ENCODE measurements around the gene BMP2K. TPM values are rescaled to one million over a fixed set of nuclear protein-coding genes. Genes with fewer than 3 reads are reported as not detected.

Gene BMP2K
- total and polyA plus RNA-seq, 4 donors = 4.4 to 138 (median 19.3) TPM

- TF ChIP-seq ZBTB33 (IDR thresholded peaks at IDR 0.05) = no peak
These were observed 134.5 kb downstream of the BMP2K start (continued) for GRCh38 chr4:78910612-78911011.

- H3K27me3 ChIP-seq (ENCODE audit: control insufficient read depth in 4 of 4, insufficient read depth in 4 of 4, low read length in 3 of 4) = no peaks in the 10 kb centered on the region
- no peak overlapping the region for H3K4me3 ChIP-seq (ENCODE audit: low read depth in 1 of 3, low read length in 3 of 3)
- H3K27ac ChIP-seq (ENCODE audit: low read depth in 1 of 2, low read length in 2 of 2) = no peak overlapping the region
- no peak overlapping the region for H3K9ac ChIP-seq (ENCODE audit: low read depth in 1 of 2, low read length in 2 of 2)
- H3K9me3 ChIP-seq (ENCODE audit: control insufficient read depth in 4 of 4, low read length in 3 of 4) = no peaks in the 10 kb centered on the region
- H3K36me3 ChIP-seq (ENCODE audit: control insufficient read depth in 4 of 4, insufficient read depth in 3 of 4, low read depth in 1 of 4, low read length in 3 of 4) = no peaks in the 10 kb centered on the region
- DNase-seq (ENCODE audit: low spot score) = no peak
- TF ChIP-seq MAX (IDR thresholded peaks at IDR 0.05) = no peak
- TF ChIP-seq ATF3 (IDR thresholded peaks at IDR 0.05) = no peak
- peaks cover 0 to 8% (median 1%) of the 10 kb centered on the region in 4 donors for H3K4me1 ChIP-seq (ENCODE audit: control insufficient read depth in 4 of 4, insufficient read depth in 4 of 4, low read length in 3 of 4)
- WGBS = 96% methylated on average over 4 of the region's 4 CpGs
These were observed 146.1 kb downstream of the BMP2K start for GRCh38 chr4:78922207-78922606.

- H3K9me3 ChIP-seq (ENCODE audit: control insufficient read depth in 4 of 4, low read length in 3 of 4) = no peaks in the 10 kb centered on the region
- H3K9ac ChIP-seq (ENCODE audit: low read depth in 1 of 2, low read length in 2 of 2) = peak overlapping the region; percentile 67 to 80
- peak overlapping the region; percentile 31 to 58 for H3K27ac ChIP-seq (ENCODE audit: low read depth in 1 of 2, low read length in 2 of 2)
- DNase-seq (ENCODE audit: low spot score) = no peak
- H3K4me1 ChIP-seq (ENCODE audit: control insufficient read depth in 4 of 4, insufficient read depth in 4 of 4, low read length in 3 of 4) = peaks cover 0 to 8% (median 1%) of the 10 kb centered on the region in 4 donors
- H3K36me3 ChIP-seq (ENCODE audit: control insufficient read depth in 4 of 4, insufficient read depth in 3 of 4, low read depth in 1 of 4, low read length in 3 of 4) = no peaks in the 10 kb centered on the region
- H3K4me3 ChIP-seq (ENCODE audit: low read depth in 1 of 3, low read length in 3 of 3) = peak overlapping the region; percentile 46 to 73 (median 73)
- TF ChIP-seq GABPA (IDR thresholded peaks at IDR 0.05 in 1 of 2, conservative IDR thresholded peaks at IDR 0.05 in 1 of 2) (no peak), CTCF (IDR thresholded peaks at IDR 0.05; ENCODE audit: low read depth, low read length, missing input control) (peak; percentile 18), REST (IDR thresholded peaks at IDR 0.05) (no peak), HNF4A (conservative IDR thresholded peaks at IDR 0.05) (peak; percentile 64 to 69), RXRA (IDR thresholded peaks at IDR 0.05) (no peak), YY1 (IDR thresholded peaks at IDR 0.05) (no peak), MAX (IDR thresholded peaks at IDR 0.05) (no peak), ZBTB33 (IDR thresholded peaks at IDR 0.05) (no peak), TAF1 (conservative IDR thresholded peaks at IDR 0.05) (no peak), NR2F2 (IDR thresholded peaks at IDR 0.05) (no peak), ATF3 (IDR thresholded peaks at IDR 0.05) (no peak), FOXA2 (IDR thresholded peaks at IDR 0.05) (no peak), EGR1 (IDR thresholded peaks at IDR 0.05; ENCODE audit: low read depth in 2 of 2) (no peak), SP1 (IDR thresholded peaks at IDR 0.05) (peak; percentile 46), FOXA1 (IDR thresholded peaks at IDR 0.05) (no peak), RAD21 (IDR thresholded peaks at IDR 0.05) (peak; percentile 47 to 50), JUND (IDR thresholded peaks at IDR 0.05) (no peak), HNF4G (IDR thresholded peaks at IDR 0.05) (peak; percentile 26)
- WGBS = 24% methylated on average over 4 of the region's 4 CpGs
- no peaks in the 10 kb centered on the region for H3K27me3 ChIP-seq (ENCODE audit: control insufficient read depth in 4 of 4, insufficient read depth in 4 of 4, low read length in 3 of 4)
These were observed 147.5 kb downstream of the BMP2K start for GRCh38 chr4:78923464-78924312.
